Epithelial cell of proximal tubule (primary cell): ENCODE measurements around the gene EDIL3. TPM values are rescaled to one million over a fixed set of nuclear protein-coding genes. Genes with fewer than 3 reads are reported as not detected.
"Not testable (repeated sequence)": the region's sequence is repeated elsewhere in the genome, so short reads cannot be mapped to it uniquely, and the experiment has no call there.

Experiments used
- DNase-seq: peaks from one replicate; pipeline ENCODE4 v3.0.0-alpha.2; 2011; ENCODE audit warnings: low read depth
- H3K4me3 ChIP-seq: 2 replicates; pipeline ENCODE4 v1.5.1; 2011; ENCODE audit warnings: low read depth, mild to moderate bottlenecking, low read length
- total RNA-seq: library from RNA; depleted of rRNA; stranded (reverse); fragments of >200 nt; gene quantifications from 2 replicates; pipeline ENCODE4 v1.2.3, GENCODE V29; 2015
- TF ChIP-seq, protein P1 (sequence below): conservative IDR thresholded peaks from 2 replicates; pipeline ENCODE4 v1.5.1; 2012; ENCODE audit warnings: low read depth, mild to moderate bottlenecking, low read length

The EDIL3 gene
- total RNA-seq, 1 donor from 2014 or later, result 80.1 TPM

DNA sequence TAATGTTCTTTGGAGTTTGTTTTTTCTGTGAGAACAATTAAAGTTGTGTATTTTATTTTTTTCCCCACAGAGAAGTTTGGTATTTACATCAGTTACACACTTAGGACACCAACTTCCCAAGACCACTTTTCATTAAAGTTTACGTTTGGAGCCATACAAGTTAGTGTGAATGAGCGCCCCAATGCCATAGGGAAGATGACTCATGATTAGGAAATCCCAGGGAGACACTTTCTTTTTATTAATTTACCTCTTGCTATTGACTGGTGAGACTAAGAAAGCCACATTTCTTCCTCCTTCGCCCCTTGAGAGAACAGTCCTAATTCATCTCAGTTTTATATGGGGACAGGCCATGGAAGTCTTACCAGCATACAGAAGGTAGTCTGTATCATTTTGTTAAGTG is 57.1 kb downstream of the EDIL3 start:
- TF ChIP-seq, protein P1, sequence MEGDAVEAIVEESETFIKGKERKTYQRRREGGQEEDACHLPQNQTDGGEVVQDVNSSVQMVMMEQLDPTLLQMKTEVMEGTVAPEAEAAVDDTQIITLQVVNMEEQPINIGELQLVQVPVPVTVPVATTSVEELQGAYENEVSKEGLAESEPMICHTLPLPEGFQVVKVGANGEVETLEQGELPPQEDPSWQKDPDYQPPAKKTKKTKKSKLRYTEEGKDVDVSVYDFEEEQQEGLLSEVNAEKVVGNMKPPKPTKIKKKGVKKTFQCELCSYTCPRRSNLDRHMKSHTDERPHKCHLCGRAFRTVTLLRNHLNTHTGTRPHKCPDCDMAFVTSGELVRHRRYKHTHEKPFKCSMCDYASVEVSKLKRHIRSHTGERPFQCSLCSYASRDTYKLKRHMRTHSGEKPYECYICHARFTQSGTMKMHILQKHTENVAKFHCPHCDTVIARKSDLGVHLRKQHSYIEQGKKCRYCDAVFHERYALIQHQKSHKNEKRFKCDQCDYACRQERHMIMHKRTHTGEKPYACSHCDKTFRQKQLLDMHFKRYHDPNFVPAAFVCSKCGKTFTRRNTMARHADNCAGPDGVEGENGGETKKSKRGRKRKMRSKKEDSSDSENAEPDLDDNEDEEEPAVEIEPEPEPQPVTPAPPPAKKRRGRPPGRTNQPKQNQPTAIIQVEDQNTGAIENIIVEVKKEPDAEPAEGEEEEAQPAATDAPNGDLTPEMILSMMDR, result no peak
- no peak overlapping the region for H3K4me3 ChIP-seq
- DNase-seq, result no peak

DNA sequence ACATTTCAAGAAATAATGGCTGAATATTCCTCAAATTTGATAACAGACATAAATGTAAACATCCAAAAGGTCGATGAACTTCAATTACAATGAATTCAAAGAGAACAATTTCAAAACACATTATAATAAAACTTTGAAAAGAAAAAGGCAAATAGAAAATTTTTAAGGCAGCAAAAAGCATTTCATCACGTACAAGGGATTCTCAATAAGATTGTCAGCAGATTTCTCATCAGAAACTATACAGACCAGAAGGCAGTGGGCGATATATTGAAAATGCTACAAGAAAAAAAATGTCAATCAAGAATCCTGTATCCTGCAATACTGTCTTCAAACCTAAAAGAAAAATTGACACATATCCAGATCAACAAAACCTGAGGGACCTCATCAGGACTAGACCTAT is 62.0 kb downstream of the EDIL3 start:
- H3K4me3 ChIP-seq, result no peak overlapping the region
- DNase-seq, result no peak
- TF ChIP-seq, protein P1, result no peak

DNA sequence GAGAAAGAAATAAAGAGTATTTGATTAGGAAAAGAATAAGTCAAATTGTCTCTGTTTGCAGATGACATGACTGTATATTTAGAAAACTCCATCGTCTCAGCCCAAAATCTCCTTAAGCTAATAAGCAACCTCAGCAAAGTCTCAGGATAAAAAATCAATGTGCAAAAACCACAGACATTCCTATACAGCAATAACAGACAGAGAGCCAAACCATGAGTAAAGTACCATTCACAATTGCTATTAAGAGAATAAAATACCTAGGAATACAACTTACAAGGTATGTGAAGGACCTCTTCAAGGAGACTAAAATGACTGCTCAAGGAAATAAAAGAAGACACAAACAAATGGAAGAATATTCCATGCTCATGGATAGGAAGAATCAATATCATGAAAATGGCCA is 66.9 kb downstream of the EDIL3 start:
- DNase-seq, H3K4me3 ChIP-seq: not testable (repeated sequence)

DNA sequence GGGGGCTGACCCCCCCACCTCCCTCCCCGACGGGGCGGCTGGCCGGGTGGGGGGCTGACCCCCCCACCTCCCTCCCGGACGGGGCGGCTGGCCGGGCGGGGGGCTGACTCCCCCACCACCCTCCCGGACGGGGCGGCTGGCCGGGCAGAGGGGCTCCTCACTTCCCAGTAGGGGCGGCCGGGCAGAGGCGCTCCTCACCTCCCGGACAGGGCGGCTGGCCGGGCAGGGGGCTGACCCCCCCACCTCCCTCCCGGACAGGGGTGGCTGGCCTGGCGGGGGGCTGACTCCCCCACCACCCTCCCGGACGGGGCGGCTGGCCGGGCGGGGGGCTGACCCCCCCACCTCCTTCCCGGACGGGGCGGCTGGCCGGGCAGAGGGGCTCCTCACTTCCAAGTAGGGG is 72.4 kb downstream of the EDIL3 start:
- H3K4me3 ChIP-seq, DNase-seq: not testable (repeated sequence)

DNA sequence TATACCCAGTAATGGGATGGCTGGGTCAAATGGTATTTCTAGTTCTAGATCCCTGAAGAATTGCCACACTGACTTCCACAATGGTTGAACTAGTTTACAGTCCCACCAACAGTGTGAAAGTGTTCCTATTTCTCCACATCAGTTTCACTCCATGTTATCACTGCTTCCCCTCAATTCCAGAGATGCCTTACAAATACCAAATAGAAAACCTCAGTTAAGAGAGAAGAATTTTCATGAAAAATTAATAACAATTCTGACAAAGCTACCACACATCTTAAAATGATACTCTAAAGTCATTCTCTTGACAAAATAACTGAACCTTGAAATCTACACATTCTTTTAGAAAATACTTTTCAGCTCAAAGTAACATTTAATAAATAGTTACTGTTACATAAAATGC is 74.8 kb downstream of the EDIL3 start:
- H3K4me3 ChIP-seq, DNase-seq: not testable (repeated sequence)

DNA sequence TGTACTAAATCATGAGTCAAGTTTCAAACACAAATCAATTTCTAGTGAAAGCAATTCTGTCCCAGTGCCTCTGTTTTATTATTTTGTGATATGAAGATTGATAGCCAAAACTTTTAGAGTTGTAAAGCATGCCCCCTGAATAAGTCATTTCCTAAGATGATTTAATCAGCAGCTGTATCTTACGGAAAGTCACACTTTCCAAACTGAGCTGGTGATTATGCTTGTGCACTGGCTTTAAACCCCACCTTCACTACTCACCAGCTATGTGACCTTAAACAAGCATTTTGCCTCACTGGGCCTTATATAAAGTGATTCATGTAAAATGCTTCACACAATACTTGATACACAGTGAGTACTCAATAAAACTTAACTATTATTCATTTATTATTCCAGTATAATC is 78.1 kb downstream of the EDIL3 start:
- TF ChIP-seq, protein P1, result no peak
- no peak for DNase-seq
- H3K4me3 ChIP-seq, result no peak overlapping the region

DNA sequence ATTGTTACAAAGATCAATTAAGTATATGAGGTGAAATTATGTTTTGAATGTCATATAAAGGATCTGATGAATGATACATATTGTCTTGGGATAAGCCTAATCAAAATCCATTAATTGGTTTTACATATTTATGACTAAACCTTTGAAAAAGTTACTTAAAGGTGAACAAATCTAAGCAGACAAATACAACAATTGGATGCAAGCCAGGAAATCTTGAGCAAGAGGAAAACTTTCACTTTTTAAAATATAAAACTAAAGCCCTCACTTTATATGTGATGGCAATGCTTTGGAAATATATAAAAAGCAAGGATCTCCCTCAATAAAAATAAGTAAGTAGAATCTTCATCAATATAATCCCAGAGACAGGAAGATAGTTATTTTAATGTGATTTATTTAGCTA is 80.1 kb downstream of the EDIL3 start:
- TF ChIP-seq, protein P1, result no peak
- no peak for DNase-seq

DNA sequence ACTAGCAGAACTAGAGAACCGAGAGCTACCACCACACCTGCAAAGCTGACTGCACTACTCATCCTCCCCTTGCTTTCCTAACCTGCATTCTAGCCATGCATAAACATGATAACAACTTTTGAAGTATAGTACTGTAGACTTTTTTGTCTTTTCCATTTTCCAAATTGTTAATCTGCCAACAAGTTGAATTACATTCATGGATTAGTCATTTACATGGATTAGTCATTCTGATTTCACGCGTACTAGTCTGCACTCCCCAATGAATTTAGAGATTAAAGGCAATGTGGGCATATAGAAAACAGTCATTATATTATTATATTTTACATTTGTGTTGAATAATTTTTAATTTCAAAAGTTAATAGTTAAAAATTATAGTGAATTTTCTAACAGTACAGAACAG is 81.4 kb downstream of the EDIL3 start:
- TF ChIP-seq, protein P1, result no peak
- no peak overlapping the region for H3K4me3 ChIP-seq
- no peak for DNase-seq

More for the DNA sequence above, 80.1 kb downstream of the EDIL3 start:
- no peak overlapping the region for H3K4me3 ChIP-seq

DNA sequence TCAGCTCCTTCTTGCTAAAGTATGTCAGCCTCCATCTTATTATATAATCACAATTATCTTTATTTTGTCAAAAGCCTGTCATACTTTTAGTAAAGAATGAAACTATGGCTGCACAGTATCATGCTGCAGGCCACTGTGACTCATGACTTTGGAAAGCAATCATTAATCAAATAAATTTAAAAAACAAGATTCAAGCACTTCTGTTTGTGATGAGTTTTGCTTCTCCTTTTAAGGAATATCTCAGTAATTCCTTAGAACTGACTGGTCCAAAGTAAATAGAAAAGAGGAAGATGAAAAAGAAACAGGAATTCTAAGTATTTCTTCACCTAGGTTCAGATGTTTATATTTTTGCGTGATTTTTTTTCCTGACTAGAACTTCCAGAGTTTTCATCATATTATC is 83.1 kb downstream of the EDIL3 start:
- TF ChIP-seq, protein P1, result no peak
- no peak overlapping the region for H3K4me3 ChIP-seq
- no peak for DNase-seq
